HK-2 (cell line): ENCODE data around the gene RBFOX2.
"Not testable (repeated sequence)": the region's sequence is repeated elsewhere in the genome, so short reads cannot be mapped to it uniquely, and the experiment has no call there.

ENCODE experiments used
- DNase-seq: peaks from one replicate; pipeline ENCODE4 v3.0.0-alpha.2; 2018; ENCODE audit not compliant: unreplicated experiment

The RBFOX2 gene

DNA sequence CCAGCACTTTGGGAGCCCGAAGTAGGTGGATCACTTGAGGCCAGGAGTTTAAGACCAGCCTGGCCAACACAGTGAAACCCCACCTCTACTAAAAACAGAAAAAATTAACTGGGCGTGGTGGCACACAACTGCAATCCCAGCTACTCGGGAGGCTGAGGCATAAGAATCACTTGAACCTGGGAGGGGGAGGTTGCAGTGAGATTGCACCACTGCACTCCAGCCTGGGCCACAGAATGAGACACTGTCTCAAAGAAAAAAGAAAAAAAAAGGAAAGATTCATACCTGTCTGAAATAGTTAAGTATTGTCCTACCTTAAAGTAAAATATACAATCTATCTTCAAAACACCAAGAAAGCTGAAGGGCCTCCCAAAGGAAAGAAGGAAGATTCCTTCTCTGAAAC is 20.1 kb downstream of the RBFOX2 start:
- DNase-seq: no peak

GRCh38 chr22:36008131-36008530 is 20.5 kb downstream of the RBFOX2 start:
- no peak for DNase-seq

GRCh38 chr22:36003972-36004674 is 24.5 kb downstream of the RBFOX2 start:
- DNase-seq: no peak

- DNase-seq: no peak
These were observed 25.8 kb downstream of the RBFOX2 start for GRCh38 chr22:36002718-36003260.

GRCh38 chr22:36002084-36002483 is 26.5 kb downstream of the RBFOX2 start:
- no peak for DNase-seq

DNA sequence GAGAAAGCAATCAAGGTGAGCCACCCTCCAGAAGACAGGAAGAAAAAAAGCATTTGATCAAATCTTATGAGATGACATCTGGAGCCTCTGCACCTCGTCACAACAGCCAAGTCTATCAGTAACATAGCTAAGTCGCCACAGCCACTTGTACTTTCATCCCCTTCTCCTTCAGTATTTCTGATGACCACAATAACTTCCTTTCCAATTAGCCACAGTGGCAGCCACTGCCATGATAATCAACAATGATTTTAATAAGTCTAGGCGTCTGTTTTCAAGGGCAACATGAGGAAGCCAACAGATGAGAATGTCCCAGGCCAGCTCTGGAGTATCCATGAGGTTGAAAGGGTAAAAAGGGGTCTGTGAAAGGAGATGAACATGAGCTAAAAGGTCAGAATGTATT is 29.9 kb downstream of the RBFOX2 start:
- DNase-seq: no peak

DNA sequence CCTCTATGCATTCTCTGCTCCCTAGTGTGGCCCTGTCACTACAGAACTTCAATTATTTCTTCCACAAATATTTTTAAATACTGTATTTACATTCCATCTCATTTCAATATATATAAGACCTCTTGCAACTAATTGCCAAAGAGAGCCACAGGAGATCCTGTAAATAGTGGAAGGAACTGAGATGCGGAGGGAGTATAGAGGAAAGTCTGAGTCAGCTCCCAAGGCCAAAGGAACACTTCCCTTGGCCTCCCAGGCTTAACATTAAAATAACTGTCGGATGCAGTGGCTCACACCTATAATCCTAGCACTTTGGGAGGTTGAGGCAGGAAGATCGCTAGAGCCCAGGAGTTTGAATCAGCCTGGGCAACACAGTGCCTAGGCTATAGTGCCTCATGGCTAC is 31.2 kb downstream of the RBFOX2 start:
- DNase-seq: no peak

DNA sequence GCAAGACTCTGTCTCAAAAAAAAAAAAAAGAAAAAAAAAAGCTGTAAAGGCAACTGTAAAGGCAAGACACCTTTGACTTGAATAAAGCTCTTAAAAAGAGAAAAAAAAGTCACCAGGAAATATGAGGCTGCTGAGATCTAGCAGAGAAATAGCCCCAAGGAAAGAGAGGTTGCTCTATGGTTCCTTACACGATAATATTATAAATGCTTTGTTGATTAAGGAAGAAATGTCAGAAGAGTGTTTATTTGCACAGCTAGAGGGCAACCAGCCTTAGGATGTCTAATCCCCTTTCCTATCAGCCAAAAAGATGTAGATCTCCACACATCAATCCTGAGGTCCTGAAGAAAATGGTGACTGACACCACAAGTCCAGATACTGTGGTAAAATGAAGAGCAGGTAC is 32.0 kb downstream of the RBFOX2 start:
- no peak for DNase-seq

DNA sequence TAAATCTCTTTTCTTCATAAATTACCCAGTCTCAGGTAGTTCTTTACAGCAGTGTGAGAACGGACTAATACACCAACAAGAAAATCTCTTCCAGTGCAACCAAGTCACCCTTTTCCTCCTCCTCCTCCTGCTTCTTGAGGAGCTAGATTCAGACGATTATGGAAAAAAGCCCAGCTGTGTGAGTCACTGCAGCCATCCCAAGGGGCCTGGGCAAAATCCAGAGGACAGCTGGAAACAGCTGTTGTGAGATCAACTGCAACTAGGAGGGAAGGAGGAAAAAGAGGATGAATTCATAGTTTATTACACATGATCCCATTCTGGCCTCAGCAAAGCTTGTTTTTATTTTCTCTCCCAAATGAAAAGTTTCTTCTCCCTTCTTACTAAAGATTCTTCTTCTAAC is 32.9 kb downstream of the RBFOX2 start:
- DNase-seq: no peak

- DNase-seq: no peak
These were observed 33.3 kb downstream of the RBFOX2 start for GRCh38 chr22:35995348-35995747.

DNA sequence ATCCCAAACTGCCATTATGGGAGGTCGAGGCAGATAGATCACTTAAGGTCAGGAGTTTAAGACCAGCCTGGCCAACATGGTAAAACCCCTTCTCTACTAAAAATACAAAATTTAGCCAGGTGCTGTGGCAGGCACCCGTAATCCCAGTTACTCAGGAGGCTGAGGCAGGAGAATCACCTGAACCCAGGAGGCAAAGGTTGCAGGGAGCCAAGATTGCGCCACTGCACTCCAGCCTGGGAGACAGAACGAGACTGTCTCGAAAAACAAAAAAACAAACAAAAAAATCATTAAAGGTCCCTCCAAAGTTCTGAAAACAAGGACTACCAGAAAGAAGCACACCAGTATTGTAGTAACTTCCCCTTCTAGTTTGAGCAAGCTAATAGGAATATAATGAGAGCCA is 34.9 kb downstream of the RBFOX2 start:
- DNase-seq: not testable (repeated sequence)

- no peak for DNase-seq
These were observed 35.4 kb downstream of the RBFOX2 start for GRCh38 chr22:35993048-35993714.

DNA sequence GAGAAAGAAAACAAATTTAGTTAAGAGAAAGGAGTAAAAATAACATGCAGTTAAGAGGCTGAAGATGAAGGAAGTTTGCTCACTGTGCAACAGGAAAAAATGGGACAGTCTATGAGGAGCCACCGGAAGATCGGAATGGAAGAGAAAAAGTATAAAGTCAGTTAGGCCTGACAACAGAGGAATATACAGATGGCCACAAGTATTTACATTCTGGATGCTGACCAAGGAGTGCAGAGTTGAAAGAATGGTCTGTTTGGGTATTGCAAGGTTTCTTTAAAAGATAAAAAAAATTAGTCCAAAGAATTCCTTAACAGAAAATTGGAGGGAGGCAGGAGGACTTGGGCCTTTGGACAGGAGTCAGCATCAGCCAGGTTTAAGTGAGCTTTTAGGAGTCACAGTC is 37.5 kb downstream of the RBFOX2 start:
- DNase-seq: no peak

GRCh38 chr22:35988030-35988429 is 40.6 kb downstream of the RBFOX2 start:
- DNase-seq: no peak

DNA sequence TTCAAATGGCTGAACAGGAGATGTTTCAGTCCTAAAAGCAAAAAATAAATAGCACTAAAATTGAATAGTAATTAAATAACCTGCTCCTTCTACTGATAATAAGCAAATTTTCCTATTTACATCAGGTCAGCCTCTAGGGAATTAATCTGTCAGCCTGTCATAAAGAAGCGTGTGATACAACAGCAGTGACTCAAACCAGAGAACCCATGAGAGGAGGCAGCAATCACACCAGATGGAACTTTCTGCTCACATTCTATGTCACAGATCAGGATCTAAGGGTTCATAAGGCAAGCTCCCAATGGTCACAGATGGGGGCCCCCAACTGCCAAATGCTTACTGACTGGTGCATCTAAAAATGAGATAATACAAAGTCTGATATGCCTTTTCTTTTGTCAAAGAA is 41.1 kb downstream of the RBFOX2 start:
- no peak for DNase-seq

DNA sequence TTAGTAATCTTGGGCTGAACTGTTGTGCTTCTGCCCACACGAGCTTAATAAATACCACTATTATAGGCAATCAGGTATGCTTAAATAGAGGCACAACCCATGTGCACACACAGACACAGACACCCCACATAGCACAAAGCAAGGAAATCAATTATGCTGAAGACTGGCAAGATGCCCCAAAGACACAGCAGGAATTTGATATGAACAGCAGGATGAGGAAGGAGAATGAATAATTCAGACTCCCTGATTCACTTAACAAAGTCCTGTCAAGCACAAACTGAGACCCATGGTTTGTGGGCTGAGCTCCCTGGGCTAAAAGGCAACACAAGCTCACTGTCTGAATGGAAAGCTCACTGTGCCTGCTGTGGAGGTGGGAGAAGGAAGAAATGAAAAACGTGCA is 42.5 kb downstream of the RBFOX2 start:
- no peak for DNase-seq

GRCh38 chr22:35985371-35985770 is 43.3 kb downstream of the RBFOX2 start:
- DNase-seq: no peak

GRCh38 chr22:35984183-35985175 is 44.1 kb downstream of the RBFOX2 start:
- DNase-seq: no peak

- no peak for DNase-seq
These were observed 46.7 kb downstream of the RBFOX2 start for GRCh38 chr22:35981900-35982299.

DNA sequence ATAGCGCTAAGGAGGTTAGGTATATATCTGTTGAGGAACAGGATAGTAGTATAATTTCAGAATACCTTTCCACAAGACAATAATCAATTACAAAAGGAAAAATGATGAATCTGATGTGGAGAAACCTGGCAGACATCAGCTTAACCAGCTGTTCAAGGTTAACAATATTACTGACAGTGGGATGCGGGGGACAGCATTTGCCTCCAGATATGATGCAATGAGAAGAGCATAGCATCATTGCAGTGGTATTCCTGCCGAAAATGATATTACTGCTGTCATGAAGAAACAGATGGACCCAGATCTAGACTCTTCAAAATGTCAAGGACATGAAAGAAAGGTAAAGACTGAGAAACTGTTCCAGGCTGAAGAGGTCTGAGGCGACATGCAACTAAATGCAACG is 49.7 kb downstream of the RBFOX2 start:
- DNase-seq: no peak

DNA sequence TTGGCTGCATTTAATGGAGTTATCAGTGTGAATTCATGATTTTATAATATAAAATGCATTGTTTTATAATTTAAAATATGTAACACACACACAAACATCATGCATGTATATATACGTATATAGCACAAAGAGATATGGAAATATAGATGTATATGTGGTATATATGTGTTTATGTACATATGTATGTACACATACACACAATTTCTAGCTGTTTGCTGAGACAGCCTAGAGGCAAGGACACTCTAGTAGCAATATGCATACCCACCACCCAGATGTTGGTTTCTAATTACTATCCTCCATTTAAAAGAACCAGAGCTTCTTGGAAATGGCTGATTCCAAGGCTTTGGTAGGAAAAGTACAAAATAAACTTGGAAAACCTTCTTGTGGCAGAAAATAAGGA is 50.4 kb downstream of the RBFOX2 start:
- DNase-seq: no peak

GRCh38 chr22:35977136-35977535 is 51.5 kb downstream of the RBFOX2 start:
- no peak for DNase-seq
